HG03095 (cell line): ENCODE measurements around the gene SND1.

Experiments used
- ATAC-seq: cut with Tn5 transposase; IDR thresholded peaks from one replicate; pipeline ENCODE4 v1.9.1; 2021; ENCODE audit warnings: moderate library complexity; ENCODE audit not compliant: unreplicated experiment

SND1 gene

GRCh38 chr7:127718340-127718679 is 66.3 kb downstream of the SND1 start:
- no peak for ATAC-seq

- no peak for ATAC-seq
Measured at GRCh38 chr7:127726476-127726875, 74.5 kb downstream of the SND1 start.

GRCh38 chr7:127730658-127731276 is 78.8 kb downstream of the SND1 start:
- ATAC-seq = no peak

- no peak for ATAC-seq
Measured at GRCh38 chr7:127731431-127732080, 79.6 kb downstream of the SND1 start.

- no peak for ATAC-seq
Measured at GRCh38 chr7:127732306-127732705, 80.3 kb downstream of the SND1 start.

- ATAC-seq = no peak
Measured at GRCh38 chr7:127733986-127734385, 82.0 kb downstream of the SND1 start.

GRCh38 chr7:127736511-127736910 is 84.5 kb downstream of the SND1 start:
- ATAC-seq = no peak

GRCh38 chr7:127738859-127739258 is 86.9 kb downstream of the SND1 start:
- ATAC-seq = no peak

- no peak for ATAC-seq
Measured at GRCh38 chr7:127741764-127742375, 89.9 kb downstream of the SND1 start.

GRCh38 chr7:127745445-127745844 is 93.5 kb downstream of the SND1 start:
- ATAC-seq = no peak

- no peak for ATAC-seq
Measured at GRCh38 chr7:127751062-127751461, 99.1 kb downstream of the SND1 start.

- no peak for ATAC-seq
Measured at GRCh38 chr7:127751490-127752448, 99.8 kb downstream of the SND1 start.

GRCh38 chr7:127752829-127753228 is 100.8 kb downstream of the SND1 start:
- no peak for ATAC-seq

- ATAC-seq = no peak
Measured at GRCh38 chr7:127754457-127754856, 102.5 kb downstream of the SND1 start.

- ATAC-seq = no peak
Measured at GRCh38 chr7:127755521-127755920, 103.5 kb downstream of the SND1 start.

GRCh38 chr7:127755965-127756364 is 104.0 kb downstream of the SND1 start:
- no peak for ATAC-seq

GRCh38 chr7:127758105-127758504 is 106.1 kb downstream of the SND1 start:
- no peak for ATAC-seq

GRCh38 chr7:127758845-127759244 is 106.9 kb downstream of the SND1 start:
- ATAC-seq = no peak

GRCh38 chr7:127759945-127760421 is 108.0 kb downstream of the SND1 start:
- no peak for ATAC-seq

GRCh38 chr7:127760436-127761031 is 108.5 kb downstream of the SND1 start:
- no peak for ATAC-seq

GRCh38 chr7:127761196-127761595 is 109.2 kb downstream of the SND1 start:
- no peak for ATAC-seq
